ENCODE data around the gene KRT74. TPM values are rescaled to one million over a fixed set of nuclear protein-coding genes. Genes with fewer than 3 reads are reported as not detected.

Gene KRT74
- polyA plus RNA-seq, 1 experiment = not detected

DNA sequence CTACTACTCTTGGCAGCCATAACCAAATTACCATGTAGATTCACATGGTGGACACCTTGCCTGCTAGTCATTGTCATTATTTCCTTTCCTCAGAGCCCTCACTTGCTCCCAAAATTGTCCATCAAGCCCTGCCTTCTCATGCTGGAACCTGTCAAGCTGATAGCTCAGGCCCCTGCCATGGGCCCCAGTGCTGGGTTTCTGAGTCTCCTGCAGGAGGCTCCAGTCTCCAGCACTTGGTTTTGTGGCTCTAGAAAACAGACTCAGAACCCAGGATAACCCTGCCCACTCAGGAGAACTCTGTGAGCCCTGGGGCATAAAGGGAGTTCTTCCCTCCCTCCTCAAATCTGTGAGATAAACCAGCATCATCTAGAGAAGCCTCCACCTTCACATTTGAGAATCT, 31.5 kb downstream of the KRT74 start:
- no peaks in the 10 kb centered on the region for H3K36me3 ChIP-seq (ENCODE audit: control insufficient read depth, insufficient read depth, low read length)
- DNase-seq (ENCODE audit: low read depth) = no peak
- ChIA-PET POLR2A (no interaction called here), CTCF (interaction anchor here (1.2 kb wide), 1 partner anchor 323 kb away, joined by 3 read pairs; no protein-coding TSS in a partner anchor)
- TF ChIP-seq, protein P1, sequence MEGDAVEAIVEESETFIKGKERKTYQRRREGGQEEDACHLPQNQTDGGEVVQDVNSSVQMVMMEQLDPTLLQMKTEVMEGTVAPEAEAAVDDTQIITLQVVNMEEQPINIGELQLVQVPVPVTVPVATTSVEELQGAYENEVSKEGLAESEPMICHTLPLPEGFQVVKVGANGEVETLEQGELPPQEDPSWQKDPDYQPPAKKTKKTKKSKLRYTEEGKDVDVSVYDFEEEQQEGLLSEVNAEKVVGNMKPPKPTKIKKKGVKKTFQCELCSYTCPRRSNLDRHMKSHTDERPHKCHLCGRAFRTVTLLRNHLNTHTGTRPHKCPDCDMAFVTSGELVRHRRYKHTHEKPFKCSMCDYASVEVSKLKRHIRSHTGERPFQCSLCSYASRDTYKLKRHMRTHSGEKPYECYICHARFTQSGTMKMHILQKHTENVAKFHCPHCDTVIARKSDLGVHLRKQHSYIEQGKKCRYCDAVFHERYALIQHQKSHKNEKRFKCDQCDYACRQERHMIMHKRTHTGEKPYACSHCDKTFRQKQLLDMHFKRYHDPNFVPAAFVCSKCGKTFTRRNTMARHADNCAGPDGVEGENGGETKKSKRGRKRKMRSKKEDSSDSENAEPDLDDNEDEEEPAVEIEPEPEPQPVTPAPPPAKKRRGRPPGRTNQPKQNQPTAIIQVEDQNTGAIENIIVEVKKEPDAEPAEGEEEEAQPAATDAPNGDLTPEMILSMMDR (IDR thresholded peaks at IDR 0.05; ENCODE audit: insufficient read depth, low read depth, low read length) = no peak
- no peak overlapping the region for H3K4me3 ChIP-seq (ENCODE audit: low read depth, low read length)
- H3K27me3 ChIP-seq (ENCODE audit: control insufficient read depth, insufficient read depth, low read length) = peaks cover 8% of the 10 kb centered on the region

DNA sequence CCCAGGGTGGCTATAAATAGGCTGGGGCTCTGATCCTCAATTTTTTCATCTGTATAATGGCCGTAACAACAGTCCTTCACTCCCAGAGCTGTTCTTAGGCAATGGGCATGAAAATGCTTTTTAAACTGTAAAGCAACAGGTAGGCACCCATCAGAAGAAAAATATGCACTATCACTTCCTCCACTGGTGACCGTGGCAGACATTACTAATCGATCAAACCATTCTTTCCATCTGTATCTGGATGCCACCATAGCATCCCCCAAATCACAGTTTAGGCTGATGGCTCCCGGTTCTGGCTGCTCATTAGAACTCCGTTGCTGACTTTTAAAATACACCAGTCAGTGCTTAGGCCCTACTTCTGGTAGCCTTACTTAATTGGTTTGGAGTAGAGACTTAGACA, 31.9 kb downstream of the KRT74 start:
- peaks cover 8% of the 10 kb centered on the region for H3K27me3 ChIP-seq (ENCODE audit: control insufficient read depth, insufficient read depth, low read length)
- no peaks in the 10 kb centered on the region for H3K36me3 ChIP-seq (ENCODE audit: control insufficient read depth, insufficient read depth, low read length)

GRCh38 chr12:52540531-52540930, 33.1 kb downstream of the KRT74 start:
- CTCF ChIA-PET = interaction anchor here (2.2 kb wide), 1 partner anchor 12 kb away, joined by 6 read pairs; the partner anchor contains the start of gene KRT71
- TF ChIP-seq, protein P1 (IDR thresholded peaks at IDR 0.05; ENCODE audit: insufficient read depth, low read depth, low read length) = no peak
- DNase-seq (ENCODE audit: low read depth) = no peak
- H3K4me3 ChIP-seq (ENCODE audit: low read depth, low read length) = no peak overlapping the region
- peaks cover 8% of the 10 kb centered on the region for H3K27me3 ChIP-seq (ENCODE audit: control insufficient read depth, insufficient read depth, low read length)
- POLR2A ChIA-PET = no interaction called here
- no peaks in the 10 kb centered on the region for H3K36me3 ChIP-seq (ENCODE audit: control insufficient read depth, insufficient read depth, low read length)

More for the DNA sequence above, 31.9 kb downstream of the KRT74 start:
- CTCF ChIA-PET = interaction anchor here (1.2 kb wide), 1 partner anchor 324 kb away, joined by 3 read pairs; no protein-coding TSS in a partner anchor
- POLR2A ChIA-PET = no interaction called here
- TF ChIP-seq, protein P1 (IDR thresholded peaks at IDR 0.05; ENCODE audit: insufficient read depth, low read depth, low read length) = no peak
- no peak for DNase-seq (ENCODE audit: low read depth)
- no peak overlapping the region for H3K4me3 ChIP-seq (ENCODE audit: low read depth, low read length)

- TF ChIP-seq, protein P1 (IDR thresholded peaks at IDR 0.05; ENCODE audit: insufficient read depth, low read depth, low read length) = no peak
- Histone ChIP-seq H3K36me3 (ENCODE audit: control insufficient read depth, insufficient read depth, low read length) (no peaks in the 10 kb centered on the region), H3K4me3 (ENCODE audit: low read depth, low read length) (no peak overlapping the region), H3K27me3 (ENCODE audit: control insufficient read depth, insufficient read depth, low read length) (peaks cover 6% of the 10 kb centered on the region)
- DNase-seq (ENCODE audit: low read depth) = no peak
- ChIA-PET POLR2A (no interaction called here), CTCF (interaction anchor here (0.6 to 2.2 kb wide), 5 partner anchors 12 to 340 kb away, joined by 3 to 6 read pairs (median 3); partner anchors contain the start of gene KRT71)
These were observed 33.8 kb downstream of the KRT74 start for GRCh38 chr12:52539821-52540173.

DNA sequence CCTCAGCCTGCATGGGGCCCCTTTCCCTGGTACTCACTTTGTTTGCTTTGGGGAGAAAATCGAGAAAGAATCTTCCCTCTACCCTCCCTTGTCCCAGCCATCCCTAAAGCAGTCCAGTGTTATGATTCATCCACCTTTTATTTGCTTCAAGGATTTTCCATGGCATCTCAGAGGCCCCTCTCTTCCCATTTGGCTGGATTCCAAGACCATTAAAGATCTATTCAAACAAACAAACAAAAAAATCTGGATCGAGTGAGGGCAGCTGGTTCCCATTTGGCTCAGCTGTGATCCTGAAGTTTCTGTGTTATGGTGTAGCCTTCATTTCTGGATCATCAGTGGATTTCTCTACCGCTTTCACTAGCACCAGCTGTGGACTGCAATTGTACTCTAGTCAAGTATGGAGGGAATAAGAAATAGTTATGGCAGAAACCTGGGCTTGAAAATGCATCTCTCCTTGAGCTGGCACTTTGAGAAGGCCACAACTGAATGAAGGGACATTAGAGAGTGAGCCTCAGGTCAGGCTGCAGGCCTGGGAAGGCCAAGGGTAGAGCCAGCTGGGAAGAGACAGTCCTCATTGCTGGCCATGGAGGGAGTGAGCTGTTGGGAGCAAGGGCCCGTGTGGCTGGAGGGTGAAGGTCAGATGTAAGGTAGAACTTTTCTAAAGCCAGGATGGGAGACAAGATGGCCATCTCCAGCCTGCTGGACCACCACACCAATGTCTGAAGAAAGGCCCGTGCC, 34.4 kb downstream of the KRT74 start:
- H3K4me3 ChIP-seq (ENCODE audit: low read depth, low read length) = no peak overlapping the region
- CTCF ChIA-PET = interaction anchor here (0.6 to 2.2 kb wide), 7 partner anchors 13 to 341 kb away, joined by 3 to 6 read pairs (median 3); partner anchors contain the start of gene KRT71
- DNase-seq (ENCODE audit: low read depth) = peak; percentile 77
- H3K36me3 ChIP-seq (ENCODE audit: control insufficient read depth, insufficient read depth, low read length) = no peaks in the 10 kb centered on the region
- TF ChIP-seq, protein P1 (IDR thresholded peaks at IDR 0.05; ENCODE audit: insufficient read depth, low read depth, low read length) = no peak
- POLR2A ChIA-PET = no interaction called here
- H3K27me3 ChIP-seq (ENCODE audit: control insufficient read depth, insufficient read depth, low read length) = peaks cover 5% of the 10 kb centered on the region
